H54 (cell line): ENCODE results near the gene MMP15.
"Not testable (repeated sequence)": the region's sequence is repeated elsewhere in the genome, so short reads cannot be mapped to it uniquely, and the experiment has no call there.

Source experiments
- DNase-seq: peaks from one replicate; pipeline ENCODE4 v3.0.0; 2011; ENCODE audit warnings: low spot score, mixed read lengths; ENCODE audit not compliant: insufficient read length
- FAIRE-seq: peaks from 3 replicates; lab custom pipeline; 2011; peaks lifted over from hg19 to GRCh38; lab: Jason Lieb, UNC
- POLR2A ChIP-seq: IDR thresholded peaks from 2 replicates; pipeline ENCODE4 v1.6.1; 2011; ENCODE audit warnings: low read depth, mild to moderate bottlenecking, low read length

MMP15 gene

DNA sequence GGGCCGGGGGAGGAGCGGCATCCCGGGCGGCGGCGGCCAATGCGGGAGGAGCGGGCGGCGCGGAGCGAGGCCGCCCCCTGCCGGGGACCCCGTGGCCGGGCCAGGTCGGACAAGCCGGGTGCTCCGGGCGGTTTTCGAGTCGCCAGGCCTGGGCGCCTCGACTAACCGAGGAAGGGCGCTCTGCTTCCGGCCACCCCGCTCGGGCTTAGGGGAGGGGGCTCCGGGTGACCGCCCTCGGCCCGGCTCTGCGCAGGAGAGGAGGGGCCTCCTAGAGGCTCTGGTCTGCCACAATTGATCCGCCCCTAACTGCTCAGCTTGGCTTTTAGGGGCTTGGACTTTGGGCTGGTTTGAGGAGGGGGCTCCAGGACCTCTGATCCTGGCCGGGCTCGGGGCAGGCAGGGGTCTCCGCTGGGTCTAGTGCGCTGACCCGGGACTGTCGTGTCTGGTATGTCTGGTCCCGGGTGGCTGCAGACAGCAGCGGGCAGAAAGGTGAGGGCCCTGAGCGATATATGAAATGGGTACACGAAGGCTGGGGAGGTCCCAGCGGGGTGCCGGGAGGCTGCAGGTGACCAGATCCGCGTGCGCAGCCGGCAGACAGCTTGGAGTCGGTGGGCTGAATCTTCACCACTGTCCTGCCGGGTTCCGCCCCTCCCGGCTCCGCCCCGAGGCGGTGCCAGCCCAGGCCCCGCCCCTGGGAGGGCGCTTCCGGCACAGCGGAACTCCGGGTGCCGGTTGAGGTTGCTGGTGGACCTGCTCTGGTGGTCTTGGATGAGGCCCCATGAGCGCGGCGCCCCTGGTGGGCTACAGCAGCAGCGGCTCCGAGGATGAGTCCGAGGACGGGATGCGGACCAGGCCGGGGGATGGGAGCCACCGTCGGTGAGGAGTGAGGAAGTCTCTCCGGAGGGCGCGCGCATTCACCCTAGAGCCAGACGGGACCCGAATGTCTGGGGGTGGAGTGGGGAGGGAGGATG is 24.6 kb upstream of the MMP15 start, which contains the start of gene USB1:
Gene USB1, plus strand, starts transcription at position 702 of the 971 bp plus-strand sequence. Its CDS starts 77 bp downstream, at position 779.
- DNase-seq, result peak; percentile 98
- TF ChIP-seq POLR2A, result peak; percentile 84
- peak; percentile 27 for FAIRE-seq

- no peak for TF ChIP-seq POLR2A
- DNase-seq (no peak), FAIRE-seq (no peak)
Observed at GRCh38 chr16:58001781-58002415, 23.7 kb upstream of the MMP15 start.

DNA sequence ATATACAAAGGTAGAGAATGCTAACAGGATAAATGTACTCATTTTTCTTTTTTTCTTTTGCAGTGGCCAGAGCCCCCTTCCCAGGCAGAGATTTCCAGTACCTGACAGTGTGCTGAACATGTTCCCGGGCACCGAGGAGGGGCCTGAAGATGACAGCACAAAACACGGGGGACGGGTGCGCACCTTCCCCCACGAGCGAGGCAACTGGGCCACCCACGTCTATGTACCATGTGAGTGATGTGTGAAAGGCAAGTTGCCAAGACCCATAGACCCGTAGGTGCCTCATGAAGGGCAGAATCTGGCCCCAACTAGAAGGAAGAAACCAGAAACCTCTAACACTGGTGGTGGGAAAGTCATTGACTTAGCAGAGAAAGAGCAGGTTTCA is 23.1 kb upstream of the MMP15 start:
- TF ChIP-seq POLR2A, result no peak
- FAIRE-seq, result no peak
- no peak for DNase-seq

GRCh38 chr16:58002936-58003335 is 22.6 kb upstream of the MMP15 start:
- DNase-seq (no peak), FAIRE-seq (no peak)
- no peak for TF ChIP-seq POLR2A

DNA sequence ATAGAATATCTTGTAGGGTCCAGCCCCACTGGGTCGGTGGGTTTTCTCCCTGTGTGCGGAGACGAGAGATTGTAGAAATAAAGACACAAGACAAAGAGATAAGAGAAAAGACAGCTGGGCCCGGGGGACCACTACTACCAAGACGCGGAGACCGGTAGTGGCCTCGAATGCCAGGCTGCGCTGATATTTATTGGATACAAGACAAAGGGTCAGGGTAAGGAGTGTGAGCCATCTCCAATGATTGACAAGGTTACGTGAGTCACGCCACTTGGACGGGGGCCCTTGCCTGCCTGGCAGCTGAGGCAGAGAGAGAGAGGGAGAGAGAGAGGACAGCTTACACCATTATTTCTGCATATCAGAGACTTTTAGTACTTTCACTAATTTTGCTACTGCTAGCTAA is 20.8 kb upstream of the MMP15 start:
- not testable (repeated sequence) for FAIRE-seq, DNase-seq

DNA sequence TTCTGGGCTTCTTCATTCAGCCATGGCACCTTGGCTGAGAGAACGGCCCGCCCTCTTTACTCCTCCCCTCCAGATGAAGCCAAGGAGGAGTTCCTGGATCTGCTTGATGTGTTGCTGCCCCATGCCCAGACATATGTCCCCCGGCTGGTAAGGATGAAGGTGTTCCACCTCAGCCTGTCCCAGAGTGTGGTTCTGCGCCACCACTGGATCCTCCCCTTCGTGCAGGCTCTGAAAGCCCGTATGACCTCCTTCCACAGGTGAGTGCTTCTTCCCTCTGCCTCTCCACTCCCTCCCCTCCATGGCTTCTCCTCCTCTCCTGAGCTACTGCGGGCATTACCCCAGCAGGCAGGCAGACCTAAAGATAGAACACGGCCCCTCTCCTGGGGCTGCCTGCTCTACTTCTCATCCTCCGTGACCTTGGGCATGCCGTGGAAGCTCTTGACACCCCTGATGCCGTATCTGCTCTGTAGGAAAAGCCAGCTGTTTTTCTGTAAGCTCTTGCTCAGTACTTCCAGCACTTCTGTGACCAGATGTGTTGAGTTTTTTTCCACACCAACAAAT is 15.6 kb upstream of the MMP15 start:
- DNase-seq, result no peak
- no peak for FAIRE-seq
- TF ChIP-seq POLR2A, result no peak

DNA sequence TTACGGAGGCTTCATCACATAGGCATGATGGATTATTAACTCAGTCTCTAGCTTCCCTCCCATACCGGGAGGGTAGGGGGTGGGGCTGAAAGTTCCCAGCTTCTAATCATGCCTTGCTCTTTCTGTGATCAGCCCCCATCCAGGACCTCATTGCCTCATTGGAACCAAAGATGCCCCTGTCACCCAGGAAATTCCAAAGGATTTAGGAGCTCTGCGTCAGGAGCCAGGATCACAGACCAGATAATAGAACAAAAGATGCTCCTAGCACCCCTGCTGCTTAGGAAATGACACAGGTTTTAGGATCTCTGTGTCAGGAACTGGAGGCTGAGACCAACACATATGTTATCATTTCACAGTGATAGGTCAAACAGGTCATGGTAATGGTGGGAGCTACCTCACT is 14.7 kb upstream of the MMP15 start:
- no peak for TF ChIP-seq POLR2A
- DNase-seq (no peak), FAIRE-seq (no peak)

DNA sequence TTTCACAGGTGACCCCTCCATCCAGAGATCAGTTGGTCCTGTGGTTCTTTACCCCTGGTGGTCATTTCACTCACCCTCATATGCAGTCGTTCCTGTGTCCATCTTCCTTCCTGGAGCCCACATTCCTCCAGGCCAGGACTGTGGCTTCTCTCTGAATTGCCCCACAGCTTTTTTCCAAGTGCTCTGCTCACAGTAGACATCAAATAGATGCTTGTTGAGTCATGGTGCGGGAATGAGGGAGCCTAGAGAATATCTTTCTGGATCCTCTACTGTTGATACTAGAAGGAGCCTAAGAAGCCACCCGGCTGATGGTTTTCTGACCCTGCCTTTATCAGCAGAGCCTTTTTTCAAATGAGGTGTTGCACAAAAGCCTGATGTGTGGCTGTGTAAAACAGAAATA is 13.9 kb upstream of the MMP15 start:
- DNase-seq (no peak), FAIRE-seq (no peak)
- no peak for TF ChIP-seq POLR2A

DNA sequence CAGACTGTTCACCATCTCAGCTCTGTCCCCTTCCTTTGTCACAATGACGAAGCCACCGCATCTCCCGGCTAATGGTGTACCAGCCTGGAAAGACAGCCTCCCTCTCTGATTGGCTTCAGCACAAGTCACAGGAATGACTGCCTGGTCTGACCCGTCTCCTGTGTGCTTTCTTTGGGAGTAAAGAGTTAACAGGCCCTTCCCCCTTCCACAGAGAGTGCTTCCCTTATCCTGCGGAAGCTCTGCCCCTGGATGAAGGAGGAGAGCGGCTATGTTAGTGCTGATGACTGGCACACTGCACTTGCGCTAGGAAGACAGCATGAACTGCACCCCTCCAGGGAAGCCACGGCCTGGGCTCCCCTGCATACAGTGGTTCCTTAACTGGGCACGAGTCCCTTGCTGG is 13.1 kb upstream of the MMP15 start:
- no peak for TF ChIP-seq POLR2A
- DNase-seq, result no peak
- FAIRE-seq, result no peak

DNA sequence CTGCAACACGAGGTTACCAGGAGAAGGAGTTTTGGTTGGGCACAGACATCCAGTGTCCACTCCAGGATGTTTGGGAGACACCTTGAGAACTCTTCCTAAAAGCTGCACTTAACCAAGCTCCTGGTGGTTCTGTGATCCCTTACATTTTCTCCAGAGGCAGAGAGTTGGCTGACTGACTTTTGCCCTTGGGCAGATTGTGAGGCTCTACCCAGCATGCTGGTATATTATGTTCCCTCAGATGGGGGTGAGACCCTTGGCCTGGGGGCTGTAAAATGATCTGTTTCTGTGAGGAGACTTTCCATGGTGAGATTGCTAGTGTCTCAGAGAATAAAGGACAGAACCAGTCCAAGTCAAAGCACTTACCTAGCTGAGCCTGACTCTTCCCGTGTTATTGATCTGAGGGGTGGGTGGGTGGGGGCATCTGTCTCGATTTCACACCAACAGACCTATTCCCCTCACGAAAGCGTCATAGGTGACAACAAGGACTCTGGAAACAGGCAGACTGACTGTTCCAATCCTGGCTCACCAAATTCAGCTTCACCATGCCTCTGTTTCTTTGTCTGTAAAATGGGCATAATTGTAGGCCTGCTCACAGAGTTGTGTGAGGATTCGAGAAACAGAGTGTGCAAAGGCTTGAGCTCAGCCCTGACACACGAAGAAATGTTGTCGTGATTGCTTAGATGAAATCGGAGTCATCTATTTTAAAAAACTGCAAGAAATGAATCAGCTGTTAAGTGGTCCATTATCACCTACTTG is 12.2 kb upstream of the MMP15 start:
- DNase-seq (no peak), FAIRE-seq (no peak)
- TF ChIP-seq POLR2A, result no peak

GRCh38 chr16:58016840-58017446 is 8.6 kb upstream of the MMP15 start:
- DNase-seq, result no peak
- no peak for TF ChIP-seq POLR2A
- no peak for FAIRE-seq

DNA sequence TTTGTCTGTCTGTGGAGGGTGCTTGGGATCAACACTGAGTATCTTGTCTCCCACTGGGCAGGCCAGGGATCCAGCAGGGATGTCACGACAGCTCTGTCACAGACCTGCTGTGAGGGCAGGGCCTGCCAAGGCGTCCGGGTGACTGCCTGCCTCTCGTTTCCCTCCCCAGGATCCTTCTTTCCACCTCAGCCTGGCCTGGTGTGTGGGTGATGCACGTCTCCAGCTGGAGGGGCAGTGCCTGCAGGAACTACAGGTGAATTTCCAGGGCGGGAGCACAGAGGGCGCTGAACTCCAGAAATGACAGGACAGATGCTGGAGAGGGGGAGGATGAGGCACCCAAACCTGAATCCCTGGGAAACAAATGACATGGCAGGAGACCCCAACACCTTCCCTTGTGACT is 6.8 kb upstream of the MMP15 start:
- DNase-seq (no peak), FAIRE-seq (no peak)

GRCh38 chr16:58019866-58020538 is 5.6 kb upstream of the MMP15 start:
- no peak for TF ChIP-seq POLR2A
- FAIRE-seq (no peak), DNase-seq (no peak)

More for the DNA sequence above, 6.8 kb upstream of the MMP15 start:
- TF ChIP-seq POLR2A, result no peak
